Omental fat pad (tissue), 4 donors: Measurements from ENCODE around the gene ECM2. TPM values are rescaled to one million over a fixed set of nuclear protein-coding genes. Genes with fewer than 3 reads are reported as not detected.

Experiments used
- ATAC-seq: fragments of 150-250 bp; one replicate; pipeline ENCODE4 v1.9.1; 2016; ENCODE audit warnings: mild to moderate bottlenecking, moderate library complexity; ENCODE audit not compliant: low FRiP score
- DNase-seq: peaks from one replicate; pipeline ENCODE4 v3.0.0-alpha.2; 2019; ENCODE audit warnings: low spot score
- CTCF ChIP-seq, 3 donors: fragments of 450-650 bp; IDR thresholded peaks; one replicate each; pipeline ENCODE4 v1.5.1; 2016 to 2017; ENCODE audit warnings: antibody characterized with exemption in 3 of 3, mild to moderate bottlenecking in 3 of 3, moderate library complexity in 2 of 3
- total RNA-seq, 4 donors: library from RNA; depleted of rRNA; stranded (reverse); fragments of >200 nt; gene quantifications; one replicate each; pipeline ENCODE4 v1.1.0, GENCODE V29; 2016

The ECM2 gene
- total RNA-seq, 4 donors from 2014 or later: 45.6 to 80.6 (median 54.1) TPM

DNA sequence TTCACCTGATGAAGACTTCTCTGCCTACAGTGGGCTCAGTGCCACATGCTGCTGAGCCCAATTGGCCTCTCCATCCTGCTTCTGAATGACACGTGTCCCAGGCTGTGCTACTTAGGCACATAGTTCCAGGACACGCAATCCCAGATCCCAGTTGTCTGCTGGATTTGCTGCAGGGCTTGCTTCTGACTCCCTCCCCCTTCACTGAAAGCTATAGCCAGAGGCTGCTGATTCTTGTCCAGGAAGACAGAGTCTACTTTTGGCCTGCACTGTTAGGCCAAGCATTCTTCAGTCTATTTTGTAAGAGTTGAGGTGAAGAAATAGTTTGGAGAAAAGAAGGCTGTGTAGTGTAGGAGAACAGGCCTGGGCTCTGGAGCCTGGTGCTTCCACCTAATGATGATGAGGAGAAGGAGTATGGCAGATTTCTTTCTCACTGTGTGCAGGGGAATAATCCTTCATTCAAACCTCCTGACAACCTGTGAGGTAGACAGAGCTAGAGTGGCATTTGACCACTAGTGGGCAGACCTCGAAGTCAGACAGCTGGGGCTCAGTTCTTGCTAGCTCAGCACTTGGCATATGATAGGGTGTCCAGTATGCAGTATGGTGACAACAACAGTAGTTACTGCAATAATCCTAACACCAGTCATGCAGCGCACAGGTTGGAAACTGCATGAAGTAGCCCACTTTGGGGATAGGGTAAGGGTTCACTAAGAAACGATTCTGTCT is 34.0 kb downstream of the ECM2 start:
- ATAC-seq (peak; percentile 55), DNase-seq (no peak)
- no peak for TF ChIP-seq CTCF (IDR thresholded peaks at IDR 0.05)

DNA sequence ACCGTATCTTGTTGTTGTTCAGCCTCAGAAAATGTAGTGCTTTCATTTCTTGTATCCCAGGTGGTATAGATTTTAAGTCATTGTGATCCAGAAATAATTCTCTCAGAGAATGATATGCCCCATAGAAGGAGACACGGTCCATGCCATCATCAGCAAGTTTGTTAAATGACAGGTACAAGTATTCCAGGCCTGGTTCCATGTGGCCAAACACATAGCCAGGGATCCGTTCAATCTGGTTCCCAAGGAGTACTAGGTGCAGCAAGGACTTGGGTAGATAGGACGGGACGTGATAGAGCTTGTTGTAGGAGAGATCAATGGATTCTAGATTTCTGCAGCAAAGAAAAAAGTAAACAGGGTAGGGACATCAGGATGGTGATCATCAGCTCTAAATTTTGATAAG is 35.1 kb downstream of the ECM2 start:
- no peak for DNase-seq
- ATAC-seq: no peak
- TF ChIP-seq CTCF (IDR thresholded peaks at IDR 0.05): no peak

GRCh38 chr9:92499701-92500100 is 36.1 kb downstream of the ECM2 start:
- DNase-seq (no peak), ATAC-seq (no peak)
- no peak for TF ChIP-seq CTCF (IDR thresholded peaks at IDR 0.05)

DNA sequence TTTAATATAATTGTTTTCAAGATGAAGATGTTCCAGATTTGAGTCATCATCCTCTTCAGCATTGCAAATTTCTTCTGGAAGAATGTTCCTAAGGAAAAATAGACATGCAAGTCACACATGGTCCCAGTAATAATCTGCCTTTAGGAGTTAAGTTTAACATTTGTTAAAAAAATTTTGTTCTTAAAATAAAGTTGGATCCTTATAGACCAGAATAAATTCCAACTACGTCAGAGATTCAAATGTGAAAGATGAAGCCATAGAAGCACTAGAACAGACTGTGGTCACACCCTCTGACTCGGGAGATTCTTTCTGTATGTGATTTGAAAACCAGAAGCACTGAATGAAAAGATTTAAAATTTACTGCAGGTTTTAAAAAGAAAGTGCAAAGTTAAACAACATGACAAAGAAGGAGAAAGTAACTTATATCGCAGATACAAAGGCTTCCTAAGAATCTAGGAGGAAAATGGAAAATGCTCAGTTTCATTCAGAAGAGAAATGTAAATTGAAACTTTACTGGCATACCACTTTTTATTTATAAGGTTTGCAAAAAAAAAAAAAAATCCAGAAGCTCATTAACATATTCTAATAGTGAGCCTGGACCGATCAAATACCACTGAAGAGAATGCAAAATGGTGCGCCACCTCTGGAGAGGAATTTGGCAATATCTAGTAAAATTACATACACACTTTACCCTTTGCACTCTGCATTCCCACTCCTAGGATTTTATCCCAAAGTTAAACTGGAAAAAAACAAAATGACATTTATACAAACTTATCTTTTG is 39.2 kb downstream of the ECM2 start:
- no peak for DNase-seq
- ATAC-seq: no peak
- TF ChIP-seq CTCF (IDR thresholded peaks at IDR 0.05): no peak

- ATAC-seq: no peak
- DNase-seq: no peak
- TF ChIP-seq CTCF (IDR thresholded peaks at IDR 0.05): no peak
Observed at GRCh38 chr9:92494856-92495255, 40.9 kb downstream of the ECM2 start.

DNA sequence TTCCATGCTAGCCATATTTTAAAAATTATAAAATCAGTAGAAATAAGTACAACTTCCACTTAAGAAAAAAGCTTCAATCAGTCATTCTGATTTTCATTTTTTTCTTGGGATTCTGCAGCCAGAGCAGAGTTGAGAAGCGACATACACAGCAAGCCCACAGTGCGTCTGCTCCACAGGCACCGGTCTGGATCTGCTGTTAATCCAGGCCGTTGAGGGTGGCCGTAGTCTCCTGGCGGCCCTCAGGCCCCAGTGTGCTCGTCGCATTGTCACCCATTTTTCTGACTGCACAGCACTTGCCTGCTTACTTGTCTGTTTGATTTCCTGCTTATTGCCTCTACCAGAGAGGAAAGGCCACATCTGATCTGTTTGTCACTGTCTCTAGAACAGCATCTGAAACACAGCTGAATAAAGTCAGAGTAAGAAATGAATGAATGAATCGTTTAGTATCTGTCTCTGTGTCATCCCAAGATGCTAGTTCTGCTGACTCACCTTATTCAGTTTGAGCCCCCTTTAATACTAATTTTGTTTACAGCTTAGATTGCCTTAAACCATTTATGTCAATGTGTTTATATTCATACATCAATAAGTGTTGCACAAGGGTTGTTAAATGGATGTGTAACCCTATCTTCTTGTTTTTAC is 41.9 kb downstream of the ECM2 start:
- no peak for TF ChIP-seq CTCF (IDR thresholded peaks at IDR 0.05)
- no peak for DNase-seq

More for the DNA sequence above, 41.9 kb downstream of the ECM2 start:
- no peak for ATAC-seq
